PC-3 (cell line): ENCODE measurements around the gene ASTN2.

Experiments
- CTCF ChIP-seq: fragments of 300-600 bp; sonication (generic); conservative IDR thresholded peaks from 2 replicates; pipeline ENCODE4 v1.5.1; 2017; ENCODE audit warnings: antibody characterized with exemption, low read depth, mild to moderate bottlenecking, low read length
- EZH2 ChIP-seq: fragments of 300-600 bp; sonication (generic); IDR thresholded peaks from one replicate; pipeline ENCODE4 v1.6.1; 2017; ENCODE audit warnings: antibody characterized with exemption, mild to moderate bottlenecking, low read length; ENCODE audit not compliant: unreplicated experiment
- EZH2phosphoT487 ChIP-seq: fragments of 300-600 bp; sonication (generic); IDR thresholded peaks from 2 replicates; pipeline ENCODE4 v1.6.1; 2018; ENCODE audit warnings: mild to moderate bottlenecking, antibody characterized with exemption, low read length, borderline replicate concordance

- no peak for TF ChIP-seq CTCF
- no peak for TF ChIP-seq EZH2
- no peak for TF ChIP-seq EZH2phosphoT487
Observed at GRCh38 chr9:116452634-116453033, 962.2 kb downstream of the ASTN2 start.
